GDM1 (cell line): ENCODE results near the gene HMCES.
A peak's percentile ranks its signal among the peaks of the same experiment; 100 is the strongest.

ENCODE experiments used
- DNase-seq: peaks from one replicate; lab custom pipeline; 2025; lab: John Stamatoyannopoulos, UW

Gene HMCES

GRCh38 chr3:129278439-129278965, at the start of gene HMCES:
HMCES (plus strand) TSS chr3:129278870; CDS start chr3:129279733, 863 bp downstream.
- peak; percentile 90 for DNase-seq

DNA sequence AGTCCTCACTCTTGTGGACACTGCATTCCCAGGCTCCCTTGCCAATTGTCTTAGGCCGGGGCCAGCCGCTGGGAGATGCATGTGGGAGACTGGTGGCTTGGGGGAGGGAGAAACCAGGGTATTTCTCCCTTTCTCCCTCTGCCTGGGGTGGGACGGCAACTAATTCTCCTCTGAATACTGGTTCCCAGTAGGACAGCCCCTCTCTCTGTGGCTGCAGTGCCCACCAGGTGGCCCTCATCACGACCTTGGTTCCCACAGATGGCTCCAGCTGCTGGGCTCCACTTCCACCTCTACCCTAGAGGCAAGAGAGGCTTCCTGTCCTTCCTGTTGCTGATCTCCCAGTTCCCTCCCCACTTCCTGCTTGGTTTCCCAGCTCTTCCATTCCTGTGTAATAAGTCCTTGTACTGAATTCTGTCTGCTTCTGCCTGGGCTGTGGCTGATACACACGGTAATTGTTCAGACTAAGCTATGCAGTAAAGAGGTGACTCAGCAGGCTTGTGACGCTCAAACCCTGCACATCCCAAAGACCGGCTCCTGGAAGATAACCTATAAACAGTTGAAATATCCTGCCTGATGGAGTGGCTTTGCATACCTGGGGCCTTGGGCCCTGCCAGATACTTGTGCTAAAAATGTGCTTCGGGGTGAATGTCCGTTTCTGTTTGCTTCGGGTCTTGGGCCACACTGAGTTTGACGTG, 49.6 kb upstream of the HMCES start:
- peak; percentile 16 for DNase-seq

- peak; percentile 64 for DNase-seq
These were observed 48.2 kb upstream of the HMCES start for GRCh38 chr3:129230311-129231019.

GRCh38 chr3:129231331-129232119, 47.1 kb upstream of the HMCES start:
- no peak for DNase-seq

DNA sequence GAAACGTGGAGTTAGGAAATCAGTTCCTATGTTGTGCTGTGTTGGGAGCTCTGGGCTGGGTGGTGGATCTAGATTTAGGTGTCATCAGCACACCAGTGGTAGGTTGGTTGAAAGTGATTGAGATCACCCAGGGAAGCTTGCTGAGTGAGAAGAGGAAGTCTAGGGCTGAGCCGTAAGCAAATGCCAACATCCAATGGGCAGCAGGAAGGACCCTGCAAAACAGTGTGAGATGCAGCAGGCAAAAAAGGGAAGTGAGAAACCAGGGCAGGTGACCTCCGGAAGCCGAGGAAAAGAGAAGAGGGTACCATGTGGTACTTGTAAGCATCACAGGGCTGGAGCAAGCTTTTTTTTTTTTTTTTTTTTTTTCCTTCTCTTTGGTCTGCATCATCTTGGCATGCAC, 45.1 kb upstream of the HMCES start:
- peak; percentile 89 for DNase-seq

GRCh38 chr3:129234441-129234840, 44.2 kb upstream of the HMCES start:
- no peak for DNase-seq

DNA sequence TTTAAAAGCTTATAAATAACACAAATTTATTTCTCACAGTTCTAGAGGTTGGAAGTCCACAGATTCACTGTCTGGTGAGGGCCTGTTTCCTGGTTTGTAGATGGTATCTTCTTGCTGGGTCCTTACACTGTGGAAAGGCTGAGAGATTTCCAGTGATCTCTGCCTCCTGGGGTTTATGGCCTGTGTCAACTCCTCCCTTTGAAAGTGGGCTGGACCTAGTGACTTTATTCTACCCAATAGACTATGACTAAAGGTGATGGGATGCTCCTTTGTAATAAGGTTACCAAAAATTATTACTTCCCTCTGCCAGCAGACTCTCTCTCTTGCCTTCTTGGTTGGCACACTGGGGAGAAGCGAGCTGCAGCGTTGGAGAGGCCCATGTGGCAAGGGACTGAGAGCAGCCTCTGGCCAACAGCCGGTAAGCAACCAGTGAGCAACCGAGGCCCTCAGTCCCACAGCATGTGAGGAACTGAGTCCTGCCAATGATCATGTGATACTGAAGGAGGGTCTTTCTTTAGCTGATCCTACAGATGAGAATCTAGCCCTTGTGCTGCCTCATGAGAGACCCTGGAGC, 43.2 kb upstream of the HMCES start:
- no peak for DNase-seq

DNA sequence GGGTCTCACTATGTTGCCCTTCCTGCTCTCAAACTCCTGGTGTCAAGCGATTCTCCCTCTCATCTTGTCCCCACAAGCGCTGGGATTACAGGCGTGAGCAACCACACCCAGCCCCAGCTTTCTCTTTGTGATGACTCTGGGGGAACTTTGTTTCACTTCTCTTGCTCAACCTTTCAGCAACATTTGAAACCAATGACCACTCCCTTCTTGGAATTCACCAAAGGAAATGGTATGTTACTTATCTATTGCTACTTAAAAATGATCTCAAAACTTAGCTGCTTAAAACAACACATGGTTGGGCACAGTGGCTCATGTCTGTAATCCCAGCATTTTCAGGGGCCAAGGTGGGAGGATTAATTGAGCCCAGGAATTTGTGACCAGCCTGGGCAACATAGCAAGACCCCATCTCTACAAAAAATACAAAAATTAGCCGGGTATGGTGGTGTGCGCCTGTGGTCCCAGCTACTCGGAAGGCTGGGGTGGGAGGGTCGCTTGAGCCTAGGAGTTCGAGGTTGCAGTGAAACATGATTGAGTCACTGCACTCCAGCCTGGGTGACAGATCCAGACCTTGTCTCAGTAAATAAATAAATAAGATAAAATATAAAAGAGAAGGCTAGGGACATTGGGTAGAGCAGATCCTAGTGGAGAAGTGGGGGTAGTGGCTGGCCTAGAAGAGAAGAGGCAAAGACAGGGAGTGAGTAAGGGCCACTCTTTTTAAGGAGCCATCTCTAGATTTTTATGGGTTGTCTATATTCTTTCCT, 39.5 kb upstream of the HMCES start:
- no peak for DNase-seq

DNA sequence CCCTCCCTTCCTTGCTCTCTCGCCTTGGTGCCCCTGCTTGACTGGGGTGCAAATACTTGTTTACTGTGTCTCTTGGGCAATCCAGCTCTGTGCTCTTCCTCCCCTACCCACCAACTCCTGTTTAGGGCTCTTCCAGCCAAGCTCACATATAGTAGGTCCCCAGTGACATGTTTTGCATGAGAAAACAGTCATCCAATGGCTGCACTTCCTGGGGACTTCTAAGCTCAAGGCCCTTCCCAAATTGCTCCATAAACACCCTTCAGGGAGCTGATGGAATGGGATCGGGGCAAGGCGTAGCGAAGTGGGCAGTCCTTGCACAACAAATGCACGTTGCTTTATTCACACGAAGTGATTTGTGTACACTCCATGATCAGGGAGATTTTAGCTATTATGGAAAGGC, 38.7 kb upstream of the HMCES start:
- DNase-seq: no peak

DNA sequence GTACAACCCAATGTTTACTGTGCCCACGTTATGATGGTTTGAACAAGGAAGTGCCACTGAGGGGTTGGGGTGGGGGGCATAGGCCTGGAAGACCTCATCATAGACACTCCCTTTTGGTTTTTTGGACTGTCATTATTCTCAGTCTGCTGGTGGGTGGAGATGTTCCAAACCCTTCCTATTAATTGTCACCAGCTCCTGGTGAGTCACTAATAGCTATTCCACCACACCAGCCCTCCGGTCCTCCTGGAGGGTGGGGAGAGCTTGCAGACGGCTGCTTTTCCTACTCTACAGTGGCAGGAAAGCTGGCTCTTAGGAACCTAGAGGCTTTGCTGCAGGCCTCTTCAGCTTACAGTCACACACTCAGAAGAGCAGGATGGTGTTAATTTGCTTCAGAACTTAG, 38.2 kb upstream of the HMCES start:
- no peak for DNase-seq

- no peak for DNase-seq
These were observed 33.5 kb upstream of the HMCES start for GRCh38 chr3:129245141-129245540.

DNA sequence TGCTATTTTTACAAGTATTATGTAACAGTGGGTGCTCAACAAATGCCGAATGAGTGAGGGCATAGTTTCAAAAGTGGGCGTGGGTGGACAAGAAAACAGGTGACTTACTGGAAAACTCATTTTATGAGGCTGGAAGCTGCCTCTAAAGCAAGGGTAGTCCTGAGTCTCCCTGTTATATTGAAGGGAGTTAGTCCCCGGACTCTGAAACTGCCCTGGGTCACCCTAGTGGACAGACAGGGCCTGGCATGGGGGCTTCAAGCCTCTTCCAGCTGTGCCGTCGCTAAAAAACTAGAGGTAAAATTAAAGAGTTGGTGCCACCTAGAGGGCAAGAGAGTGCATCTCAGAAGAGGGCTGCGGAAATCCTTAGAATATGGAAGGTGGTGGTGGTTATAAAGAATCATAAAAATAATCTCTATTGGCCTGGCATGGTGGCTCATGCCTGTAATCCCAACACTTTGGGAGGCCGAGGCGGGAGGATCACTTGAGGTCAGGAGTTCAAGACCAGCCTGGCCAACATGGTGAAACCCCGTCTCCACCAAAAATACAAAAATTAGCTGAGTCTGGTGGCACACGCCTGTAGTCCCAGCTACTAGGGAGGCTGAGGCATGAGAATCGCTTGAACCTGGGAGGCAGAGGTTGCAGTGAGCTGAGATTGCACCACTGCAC, 32.9 kb upstream of the HMCES start:
- peak; percentile 76 for DNase-seq

- no peak for DNase-seq
These were observed 32.0 kb upstream of the HMCES start for GRCh38 chr3:129246636-129247035.

DNA sequence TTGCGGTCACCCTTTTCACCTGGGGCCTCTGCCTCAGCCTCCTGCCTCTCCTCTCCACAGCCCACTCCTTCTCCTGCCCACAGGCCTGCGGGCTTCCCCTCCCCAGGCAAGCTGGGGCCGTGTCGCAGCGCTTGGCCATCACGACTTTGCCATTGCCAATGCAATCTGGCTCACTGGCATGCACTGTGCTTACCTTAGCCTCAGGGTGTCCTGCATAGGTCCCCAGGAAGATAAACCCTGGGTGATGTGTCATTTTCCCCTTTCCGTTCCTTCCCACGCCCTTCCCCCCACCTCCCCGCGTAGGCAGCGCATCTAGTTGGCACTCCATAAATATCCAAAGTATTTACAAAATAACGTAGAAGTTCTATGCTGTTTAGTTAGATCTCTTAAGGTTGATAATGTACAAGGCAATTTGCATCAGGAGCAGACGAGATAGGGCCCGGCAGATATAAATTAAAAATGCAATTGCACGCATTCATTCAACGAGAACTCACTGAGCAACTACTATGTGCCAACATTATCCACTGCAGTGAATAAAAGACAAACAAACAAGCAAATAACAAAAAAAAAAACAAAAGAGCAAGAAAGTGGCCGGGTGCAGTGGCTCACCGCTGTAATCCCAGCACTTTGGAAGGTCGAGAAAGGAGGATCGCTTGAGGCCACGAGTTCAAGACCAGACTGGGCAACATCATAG, 30.2 kb upstream of the HMCES start:
- no peak for DNase-seq

- peak; percentile 81 for DNase-seq
These were observed 29.2 kb upstream of the HMCES start, which contains the start of gene COPG1 for GRCh38 chr3:129249284-129250065. COPG1 (plus strand) TSS chr3:129249606; CDS start chr3:129249710, 104 bp downstream.

- DNase-seq: no peak
These were observed 25.9 kb upstream of the HMCES start for GRCh38 chr3:129252748-129253147.

DNA sequence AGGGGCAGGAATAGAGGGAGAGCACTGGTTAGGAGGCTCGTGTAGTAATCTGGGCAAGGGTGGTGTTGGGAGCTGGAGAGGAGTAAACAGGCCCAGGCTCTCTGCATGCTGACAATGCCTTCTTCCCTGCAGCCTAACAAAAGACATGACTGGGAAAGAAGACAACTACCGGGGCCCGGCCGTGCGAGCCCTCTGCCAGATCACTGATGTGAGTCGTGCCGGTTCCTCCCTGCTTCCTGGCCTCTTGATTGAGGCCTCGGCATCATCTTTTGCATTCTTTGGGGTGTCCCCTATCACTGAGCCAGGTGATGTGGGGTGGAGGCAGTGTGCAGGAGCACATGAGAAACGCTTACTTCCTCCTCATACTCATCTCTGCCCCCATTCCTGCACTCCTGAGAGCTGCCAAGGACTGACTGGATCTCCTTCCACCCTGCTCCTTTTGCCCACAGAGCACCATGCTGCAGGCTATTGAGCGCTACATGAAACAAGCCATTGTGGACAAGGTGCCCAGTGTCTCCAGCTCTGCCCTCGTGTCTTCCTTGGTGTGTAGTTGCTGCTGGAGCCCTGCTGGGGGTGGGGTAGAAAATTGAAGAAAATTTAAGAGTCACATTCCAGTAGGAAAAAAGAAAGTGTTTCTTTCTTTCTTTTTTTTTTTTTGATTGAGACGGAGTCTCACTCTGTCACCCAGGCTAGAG, 24.0 kb upstream of the HMCES start:
- no peak for DNase-seq

DNA sequence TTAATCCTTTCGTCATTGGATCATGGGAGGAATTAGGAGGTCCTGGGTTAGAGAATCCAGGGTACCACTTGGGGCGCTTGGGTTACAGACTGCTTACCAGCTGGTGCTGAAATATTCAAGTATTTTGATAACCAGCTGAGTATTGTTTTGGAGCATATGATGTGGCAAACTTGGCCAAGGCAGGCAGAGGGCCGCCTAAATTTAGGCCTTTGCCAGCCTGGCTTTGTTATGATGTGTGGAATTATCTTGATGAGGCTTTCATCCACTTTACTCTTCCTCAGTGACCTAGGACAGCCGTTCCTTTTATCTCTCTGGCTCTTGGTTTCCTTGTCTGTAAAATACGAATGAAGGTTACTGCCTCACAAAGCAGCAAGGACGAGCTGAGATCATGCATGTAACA, 22.4 kb upstream of the HMCES start:
- no peak for DNase-seq

GRCh38 chr3:129257609-129258008, 21.1 kb upstream of the HMCES start:
- DNase-seq: no peak
